Astrocyte of the hippocampus (primary cell): ENCODE data around the gene RRAGB.
"Not testable (repeated sequence)": the region's sequence is repeated elsewhere in the genome, so short reads cannot be mapped to it uniquely, and the experiment has no call there.

Source experiments
- DNase-seq: peaks from one replicate; pipeline ENCODE4 v3.0.0; 2011; ENCODE audit warnings: low read depth, low spot score

RRAGB gene

GRCh38 chrX:55717521-55718497 is at the start of gene RRAGB:
Gene RRAGB (plus strand): TSS chrX:55717749. CDS start chrX:55718328, 579 bp downstream.
- DNase-seq = peak; percentile 95

DNA sequence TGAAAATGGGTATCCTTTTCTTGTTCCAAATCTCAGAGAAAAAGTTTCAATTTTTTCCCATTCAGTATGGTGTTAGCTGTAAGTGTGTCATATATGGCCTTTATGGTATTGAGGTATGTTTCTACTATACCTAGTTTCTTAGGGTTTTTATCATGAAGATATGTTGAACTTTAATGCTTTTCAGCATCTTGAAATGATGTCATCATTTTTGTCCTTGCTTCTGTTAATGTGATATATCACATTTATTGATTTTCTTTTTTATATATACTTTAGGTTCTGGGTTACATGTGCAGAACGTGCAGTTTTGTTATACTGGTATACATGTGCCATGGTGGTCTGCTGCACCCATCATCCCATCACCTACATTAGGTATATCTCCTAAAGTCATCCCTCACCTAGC is 49.5 kb upstream of the RRAGB start:
- no peak for DNase-seq

- DNase-seq = not testable (repeated sequence)
These were observed 29.0 kb upstream of the RRAGB start for GRCh38 chrX:55688579-55688978.

GRCh38 chrX:55695227-55696018 is 22.1 kb upstream of the RRAGB start:
- DNase-seq = no peak

- no peak for DNase-seq
These were observed 20.2 kb upstream of the RRAGB start for GRCh38 chrX:55697381-55697780.

DNA sequence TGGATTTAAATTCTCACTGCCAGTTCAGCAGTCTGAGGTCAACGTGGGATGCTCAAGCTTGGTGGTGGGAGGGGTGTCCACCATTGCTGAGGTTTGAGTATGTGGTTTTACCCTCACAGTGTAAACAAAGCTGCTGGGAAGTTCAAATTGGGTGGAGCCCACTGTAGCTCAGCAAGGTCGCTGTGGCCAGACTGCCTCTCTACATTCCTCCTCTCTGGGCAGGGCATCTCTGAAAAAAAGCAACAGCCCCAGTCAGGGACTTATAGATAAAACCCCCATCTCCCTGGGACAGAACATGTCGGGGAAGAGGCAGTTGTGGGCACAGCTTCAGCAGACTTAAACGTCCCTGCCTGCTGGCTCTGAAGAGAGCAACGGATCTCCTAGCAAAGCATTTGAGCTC is 14.9 kb upstream of the RRAGB start:
- DNase-seq = no peak

DNA sequence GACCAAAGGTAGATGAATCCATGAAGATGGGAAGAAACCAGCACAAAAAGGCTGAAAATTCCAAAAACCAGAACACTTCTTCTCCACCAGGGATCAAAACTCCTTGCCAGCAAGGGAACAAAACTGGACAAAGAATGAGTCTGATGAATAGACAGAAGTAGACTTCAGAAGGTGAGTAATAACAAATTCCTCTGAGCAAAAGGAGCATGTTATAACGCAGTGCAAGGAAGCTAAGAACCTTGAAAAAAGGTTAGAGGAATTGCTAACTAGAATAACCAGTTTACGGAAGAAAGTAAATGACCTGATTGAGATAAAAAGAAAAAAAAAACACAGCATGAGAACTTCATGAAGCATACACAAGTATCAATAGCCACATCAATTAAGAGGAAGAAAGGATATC is 14.1 kb upstream of the RRAGB start:
- DNase-seq = not testable (repeated sequence)

- DNase-seq = not testable (repeated sequence)
These were observed 12.5 kb upstream of the RRAGB start for GRCh38 chrX:55705066-55705465.

DNA sequence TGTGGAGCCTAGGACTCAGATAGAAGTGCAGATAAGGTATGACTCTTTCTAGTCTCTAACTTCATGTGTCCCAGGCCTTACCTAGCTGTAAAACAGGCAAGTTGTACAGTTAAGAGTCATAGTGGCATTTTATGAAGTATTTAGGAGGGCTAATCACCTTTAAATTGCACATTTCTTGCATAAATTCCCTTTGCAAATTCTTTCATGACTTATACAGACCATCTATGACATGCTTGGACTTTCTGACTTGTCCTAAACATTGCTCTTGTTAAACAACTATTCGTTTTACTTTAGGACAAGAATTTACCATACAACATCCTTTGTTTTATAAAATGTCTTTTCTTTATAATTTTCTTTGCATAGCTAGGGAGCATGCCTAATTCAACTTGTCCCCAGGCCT is 7.8 kb upstream of the RRAGB start:
- peak; percentile 1 for DNase-seq

DNA sequence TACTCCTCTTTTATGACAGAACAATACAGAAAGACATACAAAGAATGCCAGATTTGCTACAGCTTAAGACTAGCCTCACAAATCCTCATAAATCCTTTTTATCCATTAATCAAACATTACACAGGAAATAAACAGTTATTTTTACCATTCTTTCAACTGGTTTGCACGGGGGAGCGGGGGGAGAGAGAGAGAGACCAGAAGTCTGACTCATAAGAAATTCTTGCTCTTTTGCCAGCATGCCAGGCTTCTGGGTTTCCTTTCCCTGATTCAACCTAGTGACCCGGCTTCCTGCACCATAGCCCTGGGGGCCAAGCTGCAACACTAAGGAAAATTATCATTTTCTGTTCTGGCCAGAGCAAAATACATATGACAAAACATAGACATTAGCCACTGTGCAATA is 6.8 kb upstream of the RRAGB start:
- DNase-seq = peak; percentile 46

DNA sequence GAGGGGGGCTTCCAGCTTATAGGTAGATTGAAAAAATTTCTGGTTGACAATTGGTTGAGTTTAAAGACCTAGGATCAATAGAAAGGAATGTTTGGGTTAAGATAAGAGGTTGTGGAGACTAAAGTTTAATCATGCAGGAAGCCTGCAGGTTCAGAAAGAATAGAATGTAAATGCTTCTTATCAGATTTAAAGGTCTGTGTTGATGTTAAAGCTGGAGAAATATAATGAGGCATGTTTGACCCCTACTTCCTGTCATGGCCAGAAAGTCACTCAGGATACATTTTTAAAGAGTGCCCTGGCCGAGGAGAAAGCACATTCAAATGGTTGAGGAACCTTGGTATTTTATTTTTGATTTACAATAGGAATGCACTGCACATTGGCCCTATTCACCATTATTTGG is 3.9 kb upstream of the RRAGB start:
- no peak for DNase-seq

- no peak for DNase-seq
These were observed 3.4 kb upstream of the RRAGB start for GRCh38 chrX:55714161-55714560.

GRCh38 chrX:55715847-55716246 is 1.7 kb upstream of the RRAGB start:
- DNase-seq = no peak

DNA sequence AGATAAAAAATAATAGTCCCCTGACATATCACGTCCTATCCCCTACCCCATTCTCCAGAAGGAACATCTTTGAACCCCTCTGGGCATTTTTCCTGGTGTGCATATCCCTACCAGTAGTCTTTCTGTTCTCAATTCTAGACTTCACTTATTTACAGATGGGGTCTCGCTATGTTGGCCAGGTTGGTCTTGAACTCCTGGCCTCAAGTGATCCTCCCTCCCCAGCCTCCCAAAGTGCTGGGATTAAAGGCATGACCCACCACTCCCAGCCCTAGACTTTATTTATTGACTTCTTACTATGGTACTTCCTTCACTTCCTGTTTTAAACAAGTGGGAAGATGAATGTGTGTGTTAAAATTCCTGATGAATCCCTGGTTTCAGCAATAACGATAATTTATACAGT is 612 bp upstream of the RRAGB start:
- DNase-seq = no peak

GRCh38 chrX:55731826-55732225 is 14.3 kb downstream of the RRAGB start:
- no peak for DNase-seq

DNA sequence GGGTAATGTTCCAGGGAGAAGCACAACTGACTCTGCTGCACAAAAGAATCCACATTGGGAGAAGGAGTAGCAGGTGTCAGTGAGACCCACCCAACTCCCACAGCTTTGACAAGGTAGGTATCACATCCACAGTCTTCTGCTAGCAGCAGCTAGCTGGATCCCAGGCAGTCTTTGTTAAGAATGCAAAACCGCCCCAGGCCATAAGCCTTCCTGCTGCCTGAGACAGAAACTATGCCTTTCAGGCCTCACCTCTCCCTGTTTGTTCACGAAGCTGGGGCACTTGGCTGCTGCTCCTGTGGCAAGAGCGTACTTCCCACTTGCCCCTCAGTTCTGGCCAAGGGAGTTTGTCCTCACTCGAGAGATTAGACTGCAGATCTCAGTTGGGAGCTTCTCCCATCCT is 21.4 kb downstream of the RRAGB start:
- DNase-seq = no peak

- DNase-seq = no peak
These were observed 25.1 kb downstream of the RRAGB start for GRCh38 chrX:55742649-55743048.

DNA sequence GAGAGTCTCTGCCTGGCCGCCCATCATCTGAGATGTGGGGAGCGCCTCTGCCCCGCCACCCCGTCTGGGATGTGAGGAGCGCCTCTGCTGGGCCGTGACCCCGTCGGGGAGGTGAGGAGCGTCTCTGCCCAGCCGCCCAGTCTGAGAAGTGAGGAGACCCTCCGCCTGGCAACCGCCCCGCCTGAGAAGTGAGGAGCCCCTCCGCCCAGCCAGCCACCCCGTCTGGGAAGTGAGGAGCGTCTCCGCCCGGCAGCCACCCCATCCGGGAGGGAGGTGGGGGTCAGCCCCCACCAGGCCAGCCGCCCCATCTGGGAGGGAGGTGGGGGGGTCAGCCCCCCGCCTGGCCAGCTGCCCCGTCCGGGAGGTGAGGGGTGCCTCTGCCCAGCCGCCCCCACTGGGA is 30.9 kb downstream of the RRAGB start:
- not testable (repeated sequence) for DNase-seq

DNA sequence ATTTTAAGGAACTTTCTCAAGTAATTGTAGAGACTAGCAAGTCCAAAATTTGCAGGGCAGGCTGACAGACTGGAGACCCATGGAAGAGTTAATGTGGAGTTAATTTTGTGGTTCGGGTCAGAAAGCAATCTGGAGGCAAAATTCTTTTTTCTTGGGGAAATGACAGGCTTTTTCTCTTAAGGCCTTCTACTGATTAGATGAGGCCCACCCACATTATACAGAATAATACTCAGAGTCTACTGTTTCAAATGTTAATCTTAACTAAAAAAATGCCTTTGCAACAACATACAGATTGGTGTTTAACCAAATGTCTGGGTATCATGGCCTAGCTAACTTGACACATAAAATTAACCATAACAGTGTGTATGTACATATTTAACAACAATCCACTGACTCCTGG is 32.7 kb downstream of the RRAGB start:
- DNase-seq = no peak

DNA sequence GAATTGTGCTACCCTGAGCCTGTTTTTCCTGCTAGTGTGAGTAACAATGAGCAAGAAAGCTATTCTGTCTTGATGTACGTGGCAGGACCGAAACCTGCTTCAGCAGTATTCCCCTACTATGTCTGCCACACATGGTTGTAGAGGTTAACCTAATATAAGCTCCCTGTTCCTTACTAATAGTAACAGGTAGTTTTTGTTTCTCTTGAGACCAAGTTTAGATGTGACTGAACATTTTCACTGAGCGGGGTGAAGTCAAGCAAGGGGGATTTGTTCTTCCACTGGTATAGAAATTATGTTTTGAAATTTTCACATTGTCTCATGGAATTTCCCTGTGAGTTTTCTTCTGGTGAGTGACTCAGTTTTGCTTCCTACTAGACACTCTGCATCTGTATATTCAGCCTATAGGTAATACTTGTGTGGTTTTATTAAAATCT is 37.3 kb downstream of the RRAGB start:
- no peak for DNase-seq

GRCh38 chrX:55758033-55758432 is 40.5 kb downstream of the RRAGB start:
- DNase-seq = no peak

GRCh38 chrX:55759478-55759877 is 41.9 kb downstream of the RRAGB start:
- no peak for DNase-seq

GRCh38 chrX:55767100-55767499 is 49.6 kb downstream of the RRAGB start:
- peak; percentile 9 for DNase-seq
